Gastrocnemius medialis (tissue), 4 donors: Measurements from ENCODE around the gene CFB.

Source experiments
- CTCF ChIP-seq, 5 experiments: fragments of 450-650 bp in 3 of 5; fragments of 200-600 bp in 2 of 5; sonication (generic) in 2 of 5; IDR thresholded peaks in 4 of 5; conservative IDR thresholded peaks in 1 of 5; 1 replicate in 4 of 5; 2 replicates in 1 of 5; pipeline ENCODE4 v1.5.1; 2016 to 2019; ENCODE audit warnings: antibody characterized with exemption in 5 of 5, mild to moderate bottlenecking in 3 of 5, moderate library complexity in 3 of 5
- POLR2A ChIP-seq, 2 donors: fragments of 450-650 bp; IDR thresholded peaks; one replicate each; pipeline ENCODE4 v1.6.1; 2017; ENCODE audit warnings: antibody characterized with exemption in 2 of 2, mild to moderate bottlenecking in 2 of 2, moderate library complexity in 2 of 2

GRCh38 chr6:31949926-31950548 lies 4.1 kb downstream of the CFB start:
- TF ChIP-seq CTCF (IDR thresholded peaks at IDR 0.05 in 4 of 5, conservative IDR thresholded peaks at IDR 0.05 in 1 of 5): no peak
- no peak for TF ChIP-seq POLR2A (IDR thresholded peaks at IDR 0.05)
